GM12878 (cell line): ENCODE measurements around the gene SRPRB. TPM values are rescaled to one million over a fixed set of nuclear protein-coding genes. Genes with fewer than 3 reads are reported as not detected.

ENCODE experiments used
- ATAC-seq: fragments of 200-7000 bp; cut with Tn5 transposase; 3 replicates; pipeline ENCODE4 v1.9.1; 2020; ENCODE audit warnings: mild to moderate bottlenecking, moderate library complexity
- BruUV-seq: library from RNA; stranded (reverse); fragments of 400-500 nt; replicated peaks from 2 replicates; lab custom pipeline; 2021; lab: Mats Ljungman, UMichigan
- CTCF ChIA-PET: fragments of 300-600 bp; sonication (Branson Sonifier 250); formaldehyde crosslinking; extraction: SDS; loops from one replicate; lab custom pipeline; 2021; ENCODE audit warnings: inconsistent platforms; lab: Yijun Ruan, JAX
- POLR2A ChIA-PET: fragments of 350-600 bp; formaldehyde crosslinking; extraction: SDS; loops from one replicate; lab custom pipeline; 2021; ENCODE audit warnings: inconsistent platforms; lab: Charles Lee
- RAD21 ChIA-PET: fragments of 300-600 bp; sonication (Branson Sonifier 250); formaldehyde crosslinking; loops from one replicate; lab custom pipeline; 2023; ENCODE audit warnings: antibody characterized with exemption; ENCODE audit not compliant: unreplicated experiment; lab: Charles Lee
- SMC1A ChIA-PET: fragments of 300-600 bp; sonication (Branson Sonifier 250); formaldehyde crosslinking; loops from one replicate; lab custom pipeline; 2023; ENCODE audit not compliant: unreplicated experiment, uncharacterized antibody; lab: Charles Lee
- DNase-seq: peaks from one replicate; pipeline ENCODE4 v3.0.0-alpha.2; 2011; ENCODE audit warnings: low read depth, low spot score
- FAIRE-seq: peaks from 3 replicates; lab custom pipeline; 2011; peaks lifted over from hg19 to GRCh38; lab: Jason Lieb, UNC
- H2AFZ ChIP-seq: 2 replicates; pipeline ENCODE4 v1.6.0; 2011; ENCODE audit warnings: low read depth, low read length, control low read depth; ENCODE audit not compliant: control insufficient read depth
- H3K27ac ChIP-seq: 2 replicates; pipeline ENCODE4 v1.5.1; 2011; ENCODE audit warnings: control low read depth; ENCODE audit not compliant: control insufficient read depth, insufficient read depth
- H3K27me3 ChIP-seq, 2 experiments: replicated peaks in 1 of 2; 2 replicates each; pipeline versions ENCODE4 v1.6.0 to v1.6.1; 2011; ENCODE audit warnings: low read length in 1 of 2; ENCODE audit not compliant: control insufficient read depth in 2 of 2, insufficient read depth in 2 of 2
- H3K36me3 ChIP-seq, 2 experiments: 2 replicates each; pipeline ENCODE4 v1.5.1; 2011; ENCODE audit warnings: low read length in 1 of 2; ENCODE audit not compliant: control insufficient read depth in 2 of 2, insufficient read depth in 2 of 2
- H3K4me1 ChIP-seq: 2 replicates; pipeline ENCODE4 v1.6.1; 2011; ENCODE audit warnings: mild to moderate bottlenecking, low read length, moderate library complexity, mixed read lengths; ENCODE audit not compliant: control insufficient read depth, insufficient read depth
- H3K4me2 ChIP-seq: 2 replicates; pipeline ENCODE4 v1.6.0; 2011; ENCODE audit warnings: control low read depth; ENCODE audit not compliant: control insufficient read depth, insufficient read depth
- H3K4me3 ChIP-seq: fragments of 200-600 bp; sonication (generic); 2 replicates; pipeline ENCODE4 v1.5.1; 2016
- H3K79me2 ChIP-seq: 2 replicates; pipeline ENCODE4 v1.6.0; 2011; ENCODE audit warnings: low read length; ENCODE audit not compliant: control insufficient read depth, insufficient read depth
- H3K9ac ChIP-seq: 2 replicates; pipeline ENCODE4 v1.8.0; 2011; ENCODE audit warnings: low read length, control low read depth, mixed read lengths; ENCODE audit not compliant: control insufficient read depth, insufficient read depth
- H3K9me3 ChIP-seq: replicated peaks from 3 replicates; pipeline ENCODE4 v1.5.1; 2011; ENCODE audit warnings: mild to moderate bottlenecking, low read length; ENCODE audit not compliant: control insufficient read depth, insufficient read depth
- H4K20me1 ChIP-seq: 2 replicates; pipeline ENCODE4 v1.6.0; 2011; ENCODE audit not compliant: control insufficient read depth, insufficient read depth
- CTCF ChIP-seq, 3 experiments: IDR thresholded peaks in 2 of 3; conservative IDR thresholded peaks in 1 of 3; 2 replicates each; pipeline ENCODE4 v1.5.1; 2011; ENCODE audit warnings: low read depth in 3 of 3, low read length in 3 of 3, mild to moderate bottlenecking in 3 of 3, control low read depth in 2 of 3, moderate library complexity in 2 of 3, inconsistent platforms in 1 of 3, mixed read lengths in 1 of 3; ENCODE audit not compliant: control insufficient read depth in 2 of 3, insufficient read depth in 1 of 3; ENCODE audit errors: extremely low read depth in 1 of 3
- PKNOX1 ChIP-seq: fragments of 450-650 bp; IDR thresholded peaks from 2 replicates; pipeline ENCODE4 v1.6.1; 2016; ENCODE audit warnings: mild to moderate bottlenecking
- RAD21 ChIP-seq: IDR thresholded peaks from 2 replicates; pipeline ENCODE4 v1.6.1; 2011; ENCODE audit warnings: mild to moderate bottlenecking, low read depth, low read length, moderate library complexity; ENCODE audit not compliant: insufficient read depth
- WGBS: methylation state at CpG from one replicate; pipeline ENCODE4 v1.1.6; 2016; ENCODE audit warnings: low lambda C conversion rate; ENCODE audit not compliant: insufficient replicate concordance, insufficient coverage; ENCODE audit errors: missing lambda C conversion rate; 5-methylcytosine and 5-hydroxymethylcytosine counted together
- in situ Hi-C: fragments of 300-500 bp; cut with MboI; formaldehyde crosslinking; loops from 9 replicates; pipeline ENCODE4 v1.14.3; 2018; ENCODE audit warnings: mixed read lengths
- intact Hi-C: fragments of 100-400 bp; cut with micrococcal nuclease; formaldehyde crosslinking; loops from one replicate; pipeline ENCODE4 v1.14.2; 2022; ENCODE audit not compliant: unreplicated experiment
- polyA plus RNA-seq, 11 experiments: library from polyadenylated mRNA; depleted of rRNA in 4 of 11; unstranded in 6 of 11; stranded (reverse) in 5 of 11; fragments of >200 nt; fragmentation: Nextera tagmentation in 4 of 11; fragmentation: Illumina TruSeq in 1 of 11; extraction: Ambion mirVana in 4 of 11; extraction: Trizol in 1 of 11; gene quantifications; 1 replicate in 1 of 11; 2 replicates in 10 of 11; pipeline versions ENCODE4 v1.2.1 to v1.2.3, GENCODE V29; 2011 to 2016; ENCODE audit warnings: inconsistent platforms in 2 of 11, missing spikeins in 2 of 11, low read depth in 1 of 11
- total RNA-seq, 4 experiments: library from RNA; depleted of rRNA in 3 of 4; stranded (reverse); fragments of >200 nt in 3 of 4; fragmentation: Illumina TruSeq in 1 of 4; extraction: Trizol in 1 of 4; gene quantifications; 2 replicates each; pipeline versions ENCODE4 v1.2.1 to v1.2.3, GENCODE V29; 2013 to 2021

The SRPRB gene
- total and polyA plus RNA-seq, 10 of the 15 experiments (the other 5 are each of a cell fraction or from before 2014, with no cell fraction given), result 30.6 to 107 (median 46.6) TPM

GRCh38 chr3:133833880-133834620, 28.4 kb downstream of the SRPRB start:
- ATAC-seq, result no peak
- POLR2A ChIA-PET, result no interaction called here
- no peak for TF ChIP-seq CTCF (IDR thresholded peaks at IDR 0.05 in 2 of 3, conservative IDR thresholded peaks at IDR 0.05 in 1 of 3; ENCODE audit: control insufficient read depth in 2 of 3, extremely low read depth in 1 of 3, insufficient read depth in 1 of 3, low read depth in 3 of 3, low read length in 3 of 3)
- 0 out of 2 replicates have a peak, but pooled peaks have one; percentile 8 for TF ChIP-seq RAD21
- no peak for TF ChIP-seq PKNOX1
- CTCF ChIA-PET, result interaction anchor here (1.6 kb wide), 1 partner anchor 94 kb away, joined by 4 read pairs; no protein-coding TSS in a partner anchor
- intact Hi-C loops (no loop called here), in situ Hi-C loops (no loop called here)
- Histone ChIP-seq H3K27ac (no peak overlapping the region), H3K36me3 (no peaks in the 10 kb centered on the region), H3K4me2 (no peak overlapping the region), H3K9ac (no peak overlapping the region), H3K4me1 (no peaks in the 10 kb centered on the region), H3K4me3 (no peak overlapping the region), H2AFZ (no peak overlapping the region), H3K9me3 (no peaks in the 10 kb centered on the region), H4K20me1 (no peaks in the 10 kb centered on the region), H3K27me3 (peaks cover 0 to 3% of the 10 kb centered on the region in 2 experiments; a peak in 1 of 4 replicates), H3K79me2 (no peaks in the 10 kb centered on the region)
- DNase-seq, result no peak
- no peak for FAIRE-seq
- SMC1A ChIA-PET, result no interaction called here
- BruUV-seq, result no TSS peak
- RAD21 ChIA-PET, result no interaction called here
- WGBS, result 37% methylated on average over 13 of the region's 13 CpGs
